Posterior vena cava (tissue), 2 donors: Measurements from ENCODE around the gene KIAA1217. TPM values are rescaled to one million over a fixed set of nuclear protein-coding genes. Genes with fewer than 3 reads are reported as not detected.

Experiments
- DNase-seq: peaks from one replicate; pipeline ENCODE4 v3.0.0-alpha.2; 2020; ENCODE audit warnings: low spot score
- intact Hi-C, 2 donors: fragments of 100-400 bp; cut with DNase I; formaldehyde crosslinking; loops; one replicate each; pipeline versions ENCODE4 v1.14.1 to v1.14.2; 2022 to 2023
- total RNA-seq, 2 donors: library from RNA; stranded (reverse); fragmentation: NEBNext Ultra II Directional; extraction: Animal tissue kit (Norgen Biotek cat#: 25700); gene quantifications; one replicate each; pipeline ENCODE4 v1.2.1, GENCODE V29; 2021
- donor health status: DM: yes; HTN: yes; CAD: no.
- donor health status: DM: yes; HTN: yes; CAD: no.

The KIAA1217 gene
- total RNA-seq, 2 donors from 2014 or later, result 11.8 to 20.3 TPM

GRCh38 chr10:24262929-24263590 is 54.1 kb downstream of the KIAA1217 start:
- intact Hi-C loops, result no loop called here
- no peak for DNase-seq

- intact Hi-C loops, result no loop called here
- DNase-seq, result no peak
Measured at GRCh38 chr10:24269476-24269875, 60.5 kb downstream of the KIAA1217 start.

GRCh38 chr10:24272374-24272773 is 63.4 kb downstream of the KIAA1217 start:
- intact Hi-C loops, result no loop called here
- no peak for DNase-seq

GRCh38 chr10:24277277-24277676 is 68.3 kb downstream of the KIAA1217 start:
- intact Hi-C loops, result no loop called here

GRCh38 chr10:24277771-24278170 is 68.8 kb downstream of the KIAA1217 start:
- no peak for DNase-seq
- intact Hi-C loops, result no loop called here

More at GRCh38 chr10:24277277-24277676, 68.3 kb downstream of the KIAA1217 start:
- DNase-seq, result no peak

GRCh38 chr10:24278176-24278889 is 69.4 kb downstream of the KIAA1217 start:
- no peak for DNase-seq
- intact Hi-C loops, result no loop called here

GRCh38 chr10:24279166-24279565 is 70.2 kb downstream of the KIAA1217 start:
- intact Hi-C loops, result no loop called here
- DNase-seq, result no peak

- intact Hi-C loops, result no loop called here
- no peak for DNase-seq
Measured at GRCh38 chr10:24287559-24288195, 78.7 kb downstream of the KIAA1217 start.

- no peak for DNase-seq
- intact Hi-C loops, result no loop called here
Measured at GRCh38 chr10:24288581-24288980, 79.6 kb downstream of the KIAA1217 start.

- intact Hi-C loops, result no loop called here
- no peak for DNase-seq
Measured at GRCh38 chr10:24289235-24289634, 80.3 kb downstream of the KIAA1217 start.

GRCh38 chr10:24292304-24293293 is 83.7 kb downstream of the KIAA1217 start:
- intact Hi-C loops, result no loop called here

GRCh38 chr10:24299578-24300260 is 90.8 kb downstream of the KIAA1217 start:
- no peak for DNase-seq
- intact Hi-C loops, result loop anchor here in 1 of 2 donors (10.0 kb wide), 1 partner anchor 1725 kb away; no protein-coding TSS in a partner anchor

More at GRCh38 chr10:24292304-24293293, 83.7 kb downstream of the KIAA1217 start:
- DNase-seq, result no peak

- intact Hi-C loops, result loop anchor here in 1 of 2 donors (10.0 kb wide), 1 partner anchor 1729 kb away; no protein-coding TSS in a partner anchor
- no peak for DNase-seq
Measured at GRCh38 chr10:24303522-24304310, 94.8 kb downstream of the KIAA1217 start.

GRCh38 chr10:24305551-24306506 is 96.9 kb downstream of the KIAA1217 start:
- intact Hi-C loops, result loop anchor here in 1 of 2 donors (10.0 kb wide), 1 partner anchor 1731 kb away; no protein-coding TSS in a partner anchor
- DNase-seq, result no peak

- no peak for DNase-seq
- intact Hi-C loops, result loop anchor here in 1 of 2 donors (10.0 kb wide), 1 partner anchor 1732 kb away; no protein-coding TSS in a partner anchor
Measured at GRCh38 chr10:24306507-24306875, 97.6 kb downstream of the KIAA1217 start.

GRCh38 chr10:24307116-24307515 is 98.2 kb downstream of the KIAA1217 start:
- intact Hi-C loops, result loop anchor here in 1 of 2 donors (10.0 kb wide), 1 partner anchor 1732 kb away; no protein-coding TSS in a partner anchor
- DNase-seq, result no peak
